Measurements from ENCODE around the gene PSMD8. TPM values are rescaled to one million over a fixed set of nuclear protein-coding genes. Genes with fewer than 3 reads are reported as not detected.

The PSMD8 gene
- total RNA-seq, 8 experiments from 2014 or later: 165 to 302 (median 214) TPM

GRCh38 chr19:38389957-38390924 is 15.9 kb downstream of the PSMD8 start:
- no peak for ATAC-seq (replicated peaks in 6 of 8)
- 0 to 40% (median 40%) methylated on average over 1 of the region's 22 CpGs; no CpG with 5 or more reads in 7 of the 10 experiments for WGBS, 10 experiments
- H3K4me1 ChIP-seq (replicated peaks in 1 of 2): peaks cover 4 to 14% of the 10 kb centered on the region in 2 donors
- H3K4me3 ChIP-seq: peak overlapping the region; percentile 74 to 98 (median 77)
- in situ Hi-C loops (cut with MboI; ENCODE audit: low pct_unique_long_range_greater_than_20kb in 2 of 9, low sequenced_read_pairs in 9 of 9, unreplicated experiment in 9 of 9): no loop called here
- peak overlapping the region in 1 of 2 donors; percentile 6 for H3K27ac ChIP-seq

GRCh38 chr19:38391911-38392464 is 17.6 kb downstream of the PSMD8 start:
- Histone ChIP-seq H3K27ac (no peak overlapping the region), H3K4me3 (no peak overlapping the region), H3K4me1 (replicated peaks in 1 of 2) (peaks cover 4 to 8% of the 10 kb centered on the region in 2 donors)
- in situ Hi-C loops (cut with MboI; ENCODE audit: low pct_unique_long_range_greater_than_20kb in 2 of 9, low sequenced_read_pairs in 9 of 9, unreplicated experiment in 9 of 9): no loop called here
- ATAC-seq (replicated peaks in 6 of 8): no peak
- WGBS, 10 experiments: 0 to 86% (median 68%) methylated on average over 1 to 4 of the region's 8 CpGs; no CpG with 5 or more reads in 5 of the 10 experiments

GRCh38 chr19:38392707-38393308 is 18.4 kb downstream of the PSMD8 start:
- H3K4me1 ChIP-seq (replicated peaks in 1 of 2): peaks cover 4 to 5% of the 10 kb centered on the region in 2 donors
- in situ Hi-C loops (cut with MboI; ENCODE audit: low pct_unique_long_range_greater_than_20kb in 2 of 9, low sequenced_read_pairs in 9 of 9, unreplicated experiment in 9 of 9): no loop called here
- H3K27ac ChIP-seq: no peak overlapping the region
- no peak overlapping the region for H3K4me3 ChIP-seq
- ATAC-seq (replicated peaks in 6 of 8): peak in 1 of 8 experiments; percentile 4
- WGBS, 10 experiments: 20 to 100% (median 70%) methylated on average over 1 to 6 of the region's 6 CpGs; no CpG with 5 or more reads in 1 of the 10 experiments

GRCh38 chr19:38394488-38394887 is 20.1 kb downstream of the PSMD8 start:
- ATAC-seq (replicated peaks in 6 of 8): peak in 6 of 8 experiments; percentile 11 to 75 (median 44)
- Histone ChIP-seq H3K4me3 (no peak overlapping the region), H3K27ac (no peak overlapping the region), H3K4me1 (replicated peaks in 1 of 2) (peaks cover 4 to 5% of the 10 kb centered on the region in 2 donors)
- in situ Hi-C loops (cut with MboI; ENCODE audit: low pct_unique_long_range_greater_than_20kb in 2 of 9, low sequenced_read_pairs in 9 of 9, unreplicated experiment in 9 of 9): no loop called here
- 20 to 60% (median 40%) methylated on average over 1 to 3 of the region's 30 CpGs; no CpG with 5 or more reads in 7 of the 10 experiments for WGBS, 10 experiments

- WGBS, 10 experiments: 60 to 100% (median 84%) methylated on average over 1 to 39 of the region's 86 CpGs; no CpG with 5 or more reads in 6 of the 10 experiments
- peak in 2 of 8 experiments; percentile 10 to 11 for ATAC-seq (replicated peaks in 6 of 8)
- no peak overlapping the region for H3K4me3 ChIP-seq
Observed at GRCh38 chr19:38395381-38396114, 21.2 kb downstream of the PSMD8 start.

GRCh38 chr19:38399081-38399480 is 24.7 kb downstream of the PSMD8 start:
- H3K27ac ChIP-seq: no peak overlapping the region
- whole genome bisulfite sequencing, 10 experiments: 0 to 50% (median 40%) methylated on average over 1 to 2 of the region's 9 CpGs; no CpG with 5 or more reads in 7 of the 10 experiments
- H3K4me3 ChIP-seq: no peak overlapping the region
- H3K4me1 ChIP-seq (replicated peaks in 1 of 2): peaks cover 3 to 8% of the 10 kb centered on the region in 2 donors
- no peak for ATAC-seq (replicated peaks in 6 of 8)
- in situ Hi-C loops (cut with MboI; ENCODE audit: low pct_unique_long_range_greater_than_20kb in 2 of 9, low sequenced_read_pairs in 9 of 9, unreplicated experiment in 9 of 9): no loop called here

More at GRCh38 chr19:38395381-38396114, 21.2 kb downstream of the PSMD8 start:
- in situ Hi-C loops (cut with MboI; ENCODE audit: low pct_unique_long_range_greater_than_20kb in 2 of 9, low sequenced_read_pairs in 9 of 9, unreplicated experiment in 9 of 9): no loop called here
- H3K4me1 ChIP-seq (replicated peaks in 1 of 2): no peaks in the 10 kb centered on the region
- H3K27ac ChIP-seq: no peak overlapping the region

GRCh38 chr19:38399537-38399936 is 25.2 kb downstream of the PSMD8 start:
- in situ Hi-C loops (cut with MboI; ENCODE audit: low pct_unique_long_range_greater_than_20kb in 2 of 9, low sequenced_read_pairs in 9 of 9, unreplicated experiment in 9 of 9): no loop called here
- H3K4me1 ChIP-seq (replicated peaks in 1 of 2): peaks cover 3 to 8% of the 10 kb centered on the region in 2 donors

GRCh38 chr19:38400361-38400760 is 26.0 kb downstream of the PSMD8 start:
- in situ Hi-C loops (cut with MboI; ENCODE audit: low pct_unique_long_range_greater_than_20kb in 2 of 9, low sequenced_read_pairs in 9 of 9, unreplicated experiment in 9 of 9): loop anchor here in 7 of 9 experiments (10.0 to 25.0 kb wide), 4 partner anchors 234 to 537 kb away; partner anchors contain the start of genes CCER2 (in 3 of the 7), ACTN4 (in 2 of the 7), MRPS12 (in 1 of the 7) and SARS2 (in 1 of the 7)
- Histone ChIP-seq H3K4me1 (replicated peaks in 1 of 2) (peaks cover 3 to 8% of the 10 kb centered on the region in 2 donors), H3K27ac (no peak overlapping the region), H3K4me3 (no peak overlapping the region)
- 0 to 100% (median 59%) methylated on average over 1 to 3 of the region's 5 CpGs; no CpG with 5 or more reads in 2 of the 10 experiments for WGBS, 10 experiments
- no peak for ATAC-seq (replicated peaks in 6 of 8)

More at GRCh38 chr19:38399537-38399936, 25.2 kb downstream of the PSMD8 start:
- no CpG with 5 or more reads among the region's 1 CpG for WGBS, 10 experiments
- Histone ChIP-seq H3K27ac (no peak overlapping the region), H3K4me3 (no peak overlapping the region)
- no peak for ATAC-seq (replicated peaks in 6 of 8)

GRCh38 chr19:38401148-38401547 is 26.8 kb downstream of the PSMD8 start:
- Histone ChIP-seq H3K27ac (no peak overlapping the region), H3K4me1 (replicated peaks in 1 of 2) (peaks cover 3 to 8% of the 10 kb centered on the region in 2 donors), H3K4me3 (no peak overlapping the region)
- in situ Hi-C loops (cut with MboI; ENCODE audit: low pct_unique_long_range_greater_than_20kb in 2 of 9, low sequenced_read_pairs in 9 of 9, unreplicated experiment in 9 of 9): loop anchor here in 7 of 9 experiments (10.0 to 25.0 kb wide), 4 partner anchors 234 to 536 kb away; partner anchors contain the start of genes CCER2 (in 3 of the 7), ACTN4 (in 2 of the 7), MRPS12 (in 1 of the 7) and SARS2 (in 1 of the 7)
- 62 to 100% (median 87%) methylated on average over 1 to 3 of the region's 3 CpGs; no CpG with 5 or more reads in 4 of the 10 experiments for WGBS, 10 experiments
- ATAC-seq (replicated peaks in 6 of 8): no peak

GRCh38 chr19:38402623-38402966 is 28.2 kb downstream of the PSMD8 start:
- in situ Hi-C loops (cut with MboI; ENCODE audit: low pct_unique_long_range_greater_than_20kb in 2 of 9, low sequenced_read_pairs in 9 of 9, unreplicated experiment in 9 of 9): loop anchor here in 7 of 9 experiments (10.0 to 25.0 kb wide), 4 partner anchors 232 to 535 kb away; partner anchors contain the start of genes CCER2 (in 3 of the 7), ACTN4 (in 2 of the 7), MRPS12 (in 1 of the 7) and SARS2 (in 1 of the 7)
- peak overlapping the region; percentile 25 to 76 (median 28) for H3K4me3 ChIP-seq
- peaks cover 3 to 8% of the 10 kb centered on the region in 2 donors for H3K4me1 ChIP-seq (replicated peaks in 1 of 2)
- ATAC-seq (replicated peaks in 6 of 8): no peak
- H3K27ac ChIP-seq: peak overlapping the region; percentile 36 to 56
- WGBS, 10 experiments: 0 to 20% (median 14%) methylated on average over 1 to 6 of the region's 18 CpGs; no CpG with 5 or more reads in 6 of the 10 experiments

- Histone ChIP-seq H3K27ac (peak within 1 kb of the TSS; percentile 36 to 56), H3K4me3 (peak within 1 kb of the TSS; percentile 50 to 76 (median 61)), H3K4me1 (replicated peaks in 1 of 2) (peaks cover 3 to 8% of the 10 kb centered on the region in 2 donors)
- WGBS, 10 experiments: 1% methylated on average over 26 of the region's 82 CpGs; no CpG with 5 or more reads in 9 of the 10 experiments
- ATAC-seq (replicated peaks in 6 of 8): peak; percentile 94 to 97 (median 96)
- in situ Hi-C loops (cut with MboI; ENCODE audit: low pct_unique_long_range_greater_than_20kb in 2 of 9, low sequenced_read_pairs in 9 of 9, unreplicated experiment in 9 of 9): loop anchor here in 7 of 9 experiments (10.0 to 25.0 kb wide), 4 partner anchors 232 to 534 kb away; partner anchors contain the start of genes CCER2 (in 3 of the 7), ACTN4 (in 2 of the 7), MRPS12 (in 1 of the 7) and SARS2 (in 1 of the 7)
Observed at GRCh38 chr19:38402967-38403674, 28.8 kb downstream of the PSMD8 start, which contains the start of gene FAM98C. FAM98C (plus strand) TSS chr19:38403093; CDS start chr19:38403154, 61 bp downstream.
